ENCODE measurements around the gene EME1. TPM values are rescaled to one million over a fixed set of nuclear protein-coding genes. Genes with fewer than 3 reads are reported as not detected.
A peak's percentile ranks its signal among the peaks of the same experiment; 100 is the strongest.

The EME1 gene
- total RNA-seq, 6 donors from 2014 or later, result 0.30 to 12.1 (median 1.2) TPM; not detected in 2

DNA sequence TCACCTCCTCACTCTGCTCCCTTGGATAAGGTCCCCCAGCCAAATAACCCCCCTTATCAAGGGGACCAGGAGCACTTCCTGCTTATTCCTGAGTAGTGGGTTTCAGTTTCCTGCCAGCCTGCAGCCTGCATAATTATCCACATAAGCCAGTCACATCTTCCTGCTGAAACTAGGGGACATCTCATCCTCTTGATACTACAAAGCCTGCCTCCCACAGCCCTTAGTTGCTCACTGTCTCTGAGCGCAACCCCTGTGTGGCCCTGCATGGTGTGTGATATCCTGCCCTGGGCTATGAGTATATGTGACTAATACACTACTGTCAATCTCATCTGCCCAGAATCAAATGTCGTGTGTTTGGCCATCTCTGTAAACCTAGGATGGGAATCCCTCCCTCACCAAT is 35.1 kb upstream of the EME1 start:
- Histone ChIP-seq H3K27ac (no peak overlapping the region), H3K9me3 (no peaks in the 10 kb centered on the region), H3K36me3 (no peaks in the 10 kb centered on the region), H3K27me3 (no peaks in the 10 kb centered on the region), H3K4me3 (no peak overlapping the region), H3K4me1 (no peaks in the 10 kb centered on the region)
- DNase-seq (no peak), ATAC-seq (ENCODE audit: low FRiP score in 2 of 2) (no peak)
- TF ChIP-seq, protein P1, sequence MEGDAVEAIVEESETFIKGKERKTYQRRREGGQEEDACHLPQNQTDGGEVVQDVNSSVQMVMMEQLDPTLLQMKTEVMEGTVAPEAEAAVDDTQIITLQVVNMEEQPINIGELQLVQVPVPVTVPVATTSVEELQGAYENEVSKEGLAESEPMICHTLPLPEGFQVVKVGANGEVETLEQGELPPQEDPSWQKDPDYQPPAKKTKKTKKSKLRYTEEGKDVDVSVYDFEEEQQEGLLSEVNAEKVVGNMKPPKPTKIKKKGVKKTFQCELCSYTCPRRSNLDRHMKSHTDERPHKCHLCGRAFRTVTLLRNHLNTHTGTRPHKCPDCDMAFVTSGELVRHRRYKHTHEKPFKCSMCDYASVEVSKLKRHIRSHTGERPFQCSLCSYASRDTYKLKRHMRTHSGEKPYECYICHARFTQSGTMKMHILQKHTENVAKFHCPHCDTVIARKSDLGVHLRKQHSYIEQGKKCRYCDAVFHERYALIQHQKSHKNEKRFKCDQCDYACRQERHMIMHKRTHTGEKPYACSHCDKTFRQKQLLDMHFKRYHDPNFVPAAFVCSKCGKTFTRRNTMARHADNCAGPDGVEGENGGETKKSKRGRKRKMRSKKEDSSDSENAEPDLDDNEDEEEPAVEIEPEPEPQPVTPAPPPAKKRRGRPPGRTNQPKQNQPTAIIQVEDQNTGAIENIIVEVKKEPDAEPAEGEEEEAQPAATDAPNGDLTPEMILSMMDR (IDR thresholded peaks at IDR 0.05), result no peak
- TF ChIP-seq EP300 (IDR thresholded peaks at IDR 0.05) (no peak), POLR2AphosphoS5 (IDR thresholded peaks at IDR 0.05) (no peak), POLR2A (IDR thresholded peaks at IDR 0.05) (no peak)
- WGBS, 2 donors, result 94 to 95% methylated on average over 2 of the region's 2 CpGs

DNA sequence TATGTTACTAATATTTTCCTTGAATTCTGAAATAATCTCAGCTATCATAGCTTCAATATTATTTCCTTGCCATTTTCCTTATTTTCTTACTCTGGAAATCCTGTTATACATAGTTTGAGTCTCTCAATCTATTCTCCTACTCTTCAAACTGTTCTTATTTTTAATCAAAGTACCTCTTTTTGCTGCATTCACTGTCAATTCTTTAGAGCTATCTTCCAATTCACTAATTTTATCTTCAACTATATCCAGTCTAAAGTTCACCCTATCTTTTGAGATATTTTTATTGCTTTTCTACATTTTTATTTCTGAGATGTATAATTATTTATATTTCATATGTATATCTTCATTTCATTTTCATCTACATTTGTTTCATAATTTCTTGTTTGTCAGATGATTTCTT is 34.4 kb upstream of the EME1 start:
- ATAC-seq (ENCODE audit: low FRiP score in 2 of 2) (no peak), DNase-seq (no peak)
- Histone ChIP-seq H3K9me3 (no peaks in the 10 kb centered on the region), H3K4me3 (no peak overlapping the region), H3K36me3 (no peaks in the 10 kb centered on the region), H3K4me1 (no peaks in the 10 kb centered on the region), H3K27ac (no peak overlapping the region), H3K27me3 (no peaks in the 10 kb centered on the region)
- TF ChIP-seq POLR2A (IDR thresholded peaks at IDR 0.05) (no peak), EP300 (IDR thresholded peaks at IDR 0.05) (no peak), POLR2AphosphoS5 (IDR thresholded peaks at IDR 0.05) (no peak)
- TF ChIP-seq, protein P1 (IDR thresholded peaks at IDR 0.05), result no peak

DNA sequence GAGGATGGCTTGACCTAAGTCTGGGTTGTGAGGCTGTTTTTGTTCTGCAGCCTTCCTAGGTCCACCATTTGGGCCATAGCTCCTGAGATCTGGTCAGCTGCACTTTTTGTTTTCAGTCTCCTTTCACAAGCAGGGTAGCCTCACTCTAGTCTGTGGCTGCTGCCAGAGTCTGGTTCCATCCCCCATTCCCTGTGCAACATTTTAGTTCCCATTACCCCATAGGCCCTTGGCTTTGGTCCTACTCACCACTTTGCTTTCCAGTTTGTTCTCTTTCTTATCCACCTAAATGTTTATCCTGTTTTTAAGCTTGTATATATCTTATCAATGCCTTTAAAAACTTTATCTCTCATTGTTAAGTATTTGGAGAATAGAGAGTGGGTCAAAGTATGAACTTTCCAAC is 33.6 kb upstream of the EME1 start:
- DNase-seq (no peak), ATAC-seq (ENCODE audit: low FRiP score in 2 of 2) (no peak)
- Histone ChIP-seq H3K9me3 (no peaks in the 10 kb centered on the region), H3K27ac (no peak overlapping the region), H3K4me3 (no peak overlapping the region), H3K36me3 (no peaks in the 10 kb centered on the region), H3K27me3 (no peaks in the 10 kb centered on the region), H3K4me1 (no peaks in the 10 kb centered on the region)
- TF ChIP-seq POLR2A (IDR thresholded peaks at IDR 0.05) (no peak), POLR2AphosphoS5 (IDR thresholded peaks at IDR 0.05) (no peak), EP300 (IDR thresholded peaks at IDR 0.05) (no peak)
- TF ChIP-seq, protein P1 (IDR thresholded peaks at IDR 0.05), result no peak

DNA sequence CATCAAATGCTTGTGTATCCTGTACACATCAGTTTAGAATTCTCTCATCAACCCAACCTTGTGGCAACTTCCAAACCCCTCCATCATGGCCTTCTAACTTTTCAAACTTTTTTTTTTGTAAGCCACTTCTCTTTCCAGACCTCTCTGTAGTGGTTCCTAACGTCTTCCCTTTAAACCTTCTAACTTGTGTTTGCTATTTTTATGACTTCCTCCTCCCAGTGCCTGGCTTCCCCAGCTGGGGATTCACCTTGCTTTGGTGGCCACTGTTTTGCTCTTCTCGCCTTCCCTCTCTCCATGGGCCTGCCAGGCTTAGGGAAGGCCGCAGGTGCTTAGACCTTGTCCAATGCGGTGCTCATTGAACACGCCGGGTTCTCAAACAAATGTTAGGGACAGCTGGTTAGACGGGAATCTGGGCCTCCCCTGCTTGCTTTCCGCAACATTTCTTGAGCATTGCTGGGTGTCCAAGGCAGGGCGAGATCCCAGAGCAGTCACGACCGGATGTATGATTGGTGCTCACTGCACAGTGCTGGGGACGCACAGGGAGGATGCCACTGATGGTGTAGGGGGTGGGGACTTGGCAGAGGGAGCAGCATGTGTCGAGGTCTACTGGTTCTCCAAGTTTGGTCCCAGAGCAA is 28.2 kb upstream of the EME1 start:
- 62 to 75% methylated on average over 6 to 13 of the region's 13 CpGs for WGBS, 2 donors
- no peak for DNase-seq
- H3K4me3 ChIP-seq, result no peak overlapping the region
- H3K9me3 ChIP-seq, result no peaks in the 10 kb centered on the region
- H3K27ac ChIP-seq, result peak overlapping the region in 1 of 4 donors; percentile 37
- ATAC-seq (ENCODE audit: low FRiP score in 2 of 2), result no peak
- H3K36me3 ChIP-seq, result no peaks in the 10 kb centered on the region
- no peaks in the 10 kb centered on the region for H3K27me3 ChIP-seq
- H3K4me1 ChIP-seq, result peaks cover 20 to 30% (median 24%) of the 10 kb centered on the region in 4 donors
- TF ChIP-seq, protein P1 (IDR thresholded peaks at IDR 0.05), result no peak
- no peak for TF ChIP-seq POLR2AphosphoS5 (IDR thresholded peaks at IDR 0.05)
- no peak for TF ChIP-seq POLR2A (IDR thresholded peaks at IDR 0.05)
- no peak for TF ChIP-seq EP300 (IDR thresholded peaks at IDR 0.05)

All from upper lobe of left lung (tissue), 6 donors.